ENCODE measurements around the gene DDOST.

DNA sequence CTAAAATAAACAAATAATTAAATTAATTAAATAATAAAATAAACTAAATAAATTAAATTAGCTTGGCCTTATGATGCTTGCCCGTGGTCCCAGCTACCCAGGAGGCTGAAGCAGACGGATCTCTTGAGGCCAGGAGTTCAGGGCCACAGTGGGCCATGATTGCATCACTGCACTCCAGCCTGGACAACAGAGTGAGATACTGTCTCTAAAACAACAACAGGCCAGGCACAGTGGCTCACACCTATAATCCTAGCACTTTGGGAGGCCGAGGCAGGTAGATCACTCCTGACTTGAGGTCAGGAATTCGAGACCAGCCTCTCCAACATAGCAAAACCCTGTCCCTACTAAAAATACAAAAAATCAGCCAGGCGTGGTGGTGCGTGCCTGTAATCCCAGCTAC, 40.2 kb downstream of the DDOST start:
- TF ChIP-seq, protein P1, sequence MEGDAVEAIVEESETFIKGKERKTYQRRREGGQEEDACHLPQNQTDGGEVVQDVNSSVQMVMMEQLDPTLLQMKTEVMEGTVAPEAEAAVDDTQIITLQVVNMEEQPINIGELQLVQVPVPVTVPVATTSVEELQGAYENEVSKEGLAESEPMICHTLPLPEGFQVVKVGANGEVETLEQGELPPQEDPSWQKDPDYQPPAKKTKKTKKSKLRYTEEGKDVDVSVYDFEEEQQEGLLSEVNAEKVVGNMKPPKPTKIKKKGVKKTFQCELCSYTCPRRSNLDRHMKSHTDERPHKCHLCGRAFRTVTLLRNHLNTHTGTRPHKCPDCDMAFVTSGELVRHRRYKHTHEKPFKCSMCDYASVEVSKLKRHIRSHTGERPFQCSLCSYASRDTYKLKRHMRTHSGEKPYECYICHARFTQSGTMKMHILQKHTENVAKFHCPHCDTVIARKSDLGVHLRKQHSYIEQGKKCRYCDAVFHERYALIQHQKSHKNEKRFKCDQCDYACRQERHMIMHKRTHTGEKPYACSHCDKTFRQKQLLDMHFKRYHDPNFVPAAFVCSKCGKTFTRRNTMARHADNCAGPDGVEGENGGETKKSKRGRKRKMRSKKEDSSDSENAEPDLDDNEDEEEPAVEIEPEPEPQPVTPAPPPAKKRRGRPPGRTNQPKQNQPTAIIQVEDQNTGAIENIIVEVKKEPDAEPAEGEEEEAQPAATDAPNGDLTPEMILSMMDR (IDR thresholded peaks at IDR 0.05), result no peak
- no peak for TF ChIP-seq POLR2A (IDR thresholded peaks at IDR 0.05)
